Measurements from ENCODE around the gene MED27.
A peak's percentile ranks its signal among the peaks of the same experiment; 100 is the strongest.

Gene MED27

GRCh38 chr9:131999692-132000551 lies 79.7 kb downstream of the MED27 start:
- DNase-seq (ENCODE audit: low read depth in 2 of 2), result peak in 1 of 2 experiments; percentile 26

DNA sequence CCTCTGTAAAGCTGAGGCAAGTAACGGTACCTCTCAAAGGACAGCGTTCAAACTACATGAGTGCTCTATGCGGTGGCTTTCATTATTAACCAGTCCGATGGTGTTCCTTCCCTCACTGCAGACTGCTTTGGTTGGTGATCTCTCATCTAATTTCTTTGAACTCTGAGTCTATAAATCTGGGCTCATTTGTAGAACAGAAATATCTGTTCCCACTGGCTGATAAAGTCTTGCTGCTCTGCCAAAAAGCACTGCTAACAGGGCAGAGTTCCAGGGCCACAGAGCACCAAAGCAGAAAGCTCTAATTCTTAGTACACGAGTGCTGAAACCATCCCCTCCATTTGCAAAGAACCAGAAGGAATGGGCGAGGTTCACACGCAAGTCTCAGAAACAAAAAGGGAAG lies 81.9 kb downstream of the MED27 start:
- no peak for DNase-seq (ENCODE audit: low read depth in 2 of 2)

GRCh38 chr9:131997076-131997475 lies 82.6 kb downstream of the MED27 start:
- no peak for DNase-seq (ENCODE audit: low read depth in 2 of 2)

DNA sequence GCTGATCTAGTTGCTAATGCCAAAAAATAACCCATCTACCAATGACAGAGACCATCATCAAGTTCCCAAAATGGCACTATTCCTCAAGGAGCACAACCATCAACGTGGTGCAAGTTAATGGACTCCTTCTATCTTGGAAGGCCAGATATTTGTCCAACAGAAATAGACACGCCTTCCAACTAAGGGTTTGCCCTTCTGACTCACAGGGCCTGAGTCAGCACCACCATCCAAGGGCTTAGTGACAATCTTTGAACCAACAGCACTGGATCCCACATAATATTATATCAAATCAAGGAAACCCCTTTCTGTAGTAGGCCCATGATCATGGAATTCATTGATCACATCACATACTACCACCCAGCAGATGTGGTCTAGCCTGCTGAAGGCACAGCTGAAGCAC lies 84.3 kb downstream of the MED27 start:
- no peak for DNase-seq (ENCODE audit: low read depth in 2 of 2)

DNA sequence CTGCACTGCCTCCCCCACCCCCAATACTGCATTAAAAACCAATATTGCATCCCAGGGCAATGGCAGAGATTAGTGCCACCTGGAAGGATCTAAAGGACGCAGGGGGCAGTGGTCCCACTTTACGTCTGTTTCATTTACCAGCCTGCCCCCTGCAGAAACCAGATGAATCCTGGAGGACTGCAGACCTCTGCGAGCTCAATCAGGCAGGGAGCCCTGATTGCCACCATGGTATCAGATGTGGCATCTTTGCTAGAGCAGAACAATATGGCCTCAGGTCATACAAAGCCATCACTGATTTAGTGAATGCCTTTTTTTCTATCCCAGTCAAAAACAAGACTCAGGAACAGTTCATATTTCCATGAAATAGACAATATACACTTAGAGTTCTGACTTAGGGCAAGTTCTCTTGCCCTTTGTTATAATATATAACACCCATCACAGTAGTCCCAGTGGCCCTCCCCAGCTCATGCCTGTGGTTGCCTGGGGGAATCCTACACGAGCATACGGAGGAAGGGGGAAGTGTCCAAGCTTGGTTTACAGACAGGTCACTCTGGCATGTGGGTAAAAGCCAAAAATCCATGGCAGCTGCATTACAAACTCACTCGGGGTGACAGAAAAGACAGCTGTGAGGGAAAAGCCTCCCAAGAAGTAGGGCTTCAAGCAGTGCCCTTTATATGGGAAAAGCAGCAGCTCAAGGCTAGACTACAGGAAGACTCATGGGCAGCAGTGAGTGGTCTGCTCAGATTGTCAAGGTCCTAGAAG lies 85.1 kb downstream of the MED27 start:
- DNase-seq (ENCODE audit: low read depth in 2 of 2), result no peak

DNA sequence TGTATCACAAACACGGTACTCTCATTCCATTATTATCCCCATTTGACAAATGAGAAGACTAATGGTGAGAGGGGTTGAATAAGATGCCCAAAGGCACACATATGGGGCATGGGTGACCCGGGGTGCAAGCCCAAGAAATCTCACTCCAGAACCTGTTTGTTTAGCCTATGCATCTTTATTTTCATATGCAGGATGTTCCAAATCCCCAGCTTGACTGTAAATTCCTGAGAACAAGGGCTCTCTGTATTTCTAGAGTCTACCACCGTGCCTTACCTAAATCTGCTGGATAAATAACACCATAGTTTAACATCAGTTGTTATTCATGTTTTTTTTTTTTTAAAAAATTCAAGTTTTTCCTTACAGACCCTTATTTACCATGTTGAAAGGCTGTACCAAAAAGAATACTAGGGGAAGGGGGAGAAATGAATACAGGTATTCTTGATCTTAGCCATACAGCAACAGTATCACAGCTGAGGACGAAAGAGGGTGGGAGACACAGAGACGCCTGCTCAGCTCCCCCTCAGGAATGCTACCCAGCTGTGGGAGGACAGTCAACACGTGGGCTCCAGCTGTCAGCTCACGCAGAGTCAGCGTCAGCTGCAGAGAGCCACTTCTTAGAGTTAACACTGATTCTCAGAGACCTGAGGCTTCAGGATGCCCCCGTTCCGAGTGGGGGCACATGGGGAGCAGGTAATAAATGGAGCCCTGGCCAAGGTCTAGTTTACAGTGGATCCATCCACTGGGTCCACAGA lies 86.6 kb downstream of the MED27 start:
- DNase-seq (ENCODE audit: low read depth in 2 of 2), result no peak

DNA sequence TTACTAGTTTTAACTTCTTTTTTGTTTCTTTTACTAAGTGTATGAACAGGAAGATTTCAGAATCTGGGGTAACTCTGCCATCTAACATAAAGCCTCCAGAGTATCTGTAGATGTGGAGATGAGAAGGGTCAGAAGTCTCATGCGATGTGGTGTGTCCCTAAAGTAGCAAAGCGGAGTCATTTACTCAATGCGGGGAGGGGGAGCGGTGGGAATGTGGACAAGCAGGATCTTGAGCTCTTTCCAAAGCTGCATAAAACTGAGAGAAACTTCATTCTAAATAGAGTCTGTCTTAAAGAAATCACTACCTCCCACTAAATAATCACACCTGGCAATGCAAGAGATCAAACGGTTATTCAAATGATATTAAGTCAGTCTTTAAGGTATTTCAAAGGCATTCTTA lies 92.4 kb downstream of the MED27 start:
- DNase-seq (ENCODE audit: low read depth in 2 of 2), result no peak

GRCh38 chr9:131986576-131986975 lies 93.1 kb downstream of the MED27 start:
- no peak for DNase-seq (ENCODE audit: low read depth in 2 of 2)

DNA sequence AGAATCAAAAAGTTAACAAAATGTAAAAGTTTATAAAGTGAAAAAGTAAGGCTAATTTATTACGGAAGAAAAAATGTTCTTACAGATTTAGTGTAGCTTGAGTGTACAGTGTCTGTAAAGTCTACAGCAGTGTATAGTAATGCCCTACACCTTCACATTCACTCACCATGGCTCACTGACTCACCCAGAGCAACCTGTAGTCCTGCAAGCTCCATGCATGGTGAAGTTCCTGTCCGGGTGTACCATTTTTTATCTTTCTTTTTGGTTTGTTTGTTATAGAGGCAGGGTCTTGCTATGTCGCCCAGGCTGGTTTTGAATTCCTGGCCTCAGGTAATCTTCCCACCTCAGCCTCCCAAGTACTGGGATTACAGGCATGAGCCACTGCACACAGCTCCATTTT lies 93.6 kb downstream of the MED27 start:
- DNase-seq (ENCODE audit: low read depth in 2 of 2), result no peak

DNA sequence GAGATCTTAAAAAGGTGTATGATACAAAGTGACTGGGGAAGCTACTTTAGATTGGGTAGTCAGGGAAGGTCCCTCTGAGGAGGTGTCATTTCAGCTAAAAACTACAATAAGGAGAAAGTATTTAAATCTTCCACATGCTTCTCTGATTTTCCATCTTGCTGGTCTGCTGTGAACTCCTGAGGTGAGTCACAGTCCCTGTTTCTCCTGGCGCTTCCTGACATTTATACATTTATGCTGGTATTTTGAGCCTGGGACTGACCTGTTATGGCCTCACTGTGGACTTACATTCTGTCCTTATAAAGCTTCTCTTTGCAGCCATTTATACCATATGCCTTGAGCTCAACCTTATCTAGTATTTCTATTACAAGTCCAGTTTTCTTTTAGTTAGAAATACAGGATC lies 95.1 kb downstream of the MED27 start:
- no peak for DNase-seq (ENCODE audit: low read depth in 2 of 2)

DNA sequence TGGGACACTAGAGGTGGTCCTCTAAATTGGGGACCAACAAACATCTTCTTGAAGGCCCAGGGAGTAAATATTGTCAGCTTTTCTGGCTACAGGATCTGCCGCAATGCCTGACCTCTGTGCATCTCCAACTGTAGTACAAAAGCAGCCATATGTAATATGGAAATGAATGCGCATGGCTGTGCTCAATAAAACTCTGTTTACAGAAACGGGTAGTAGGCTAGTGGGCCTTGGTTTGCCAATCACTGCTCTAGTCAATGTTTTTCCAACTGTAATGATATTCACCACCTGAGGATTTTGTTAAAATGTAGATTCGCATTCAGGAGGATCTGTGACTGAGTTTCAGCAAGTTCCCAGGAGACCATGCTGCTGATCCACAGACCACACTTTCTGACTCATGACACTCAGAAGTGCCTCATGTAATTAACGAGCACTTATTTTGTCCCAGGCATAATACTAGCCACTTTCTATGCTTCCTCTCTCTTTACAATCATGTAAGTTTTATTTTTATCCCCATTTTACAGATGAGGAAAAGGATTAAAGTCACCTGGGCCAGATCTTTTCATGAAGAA lies 96.9 kb downstream of the MED27 start:
- no peak for DNase-seq (ENCODE audit: low read depth in 2 of 2)

DNA sequence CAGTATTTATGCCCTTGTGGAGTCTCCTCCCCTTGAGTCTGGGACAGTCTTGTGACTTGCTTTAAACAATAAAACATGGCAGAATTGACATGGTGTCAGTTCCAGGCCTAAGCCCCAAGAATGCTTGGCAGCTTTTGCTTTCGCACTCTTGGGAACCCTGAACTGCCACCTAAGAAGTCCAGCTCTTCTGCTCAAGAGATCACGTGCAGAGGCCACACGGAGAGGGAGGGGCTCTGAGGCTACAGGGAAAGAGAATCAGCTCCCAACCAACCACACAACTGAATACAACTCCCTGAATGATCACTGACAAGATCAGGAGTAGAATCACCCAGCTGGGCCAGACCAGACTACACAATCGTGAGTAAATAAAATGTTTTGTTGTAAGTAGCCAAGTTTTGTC lies 97.6 kb downstream of the MED27 start:
- DNase-seq (ENCODE audit: low read depth in 2 of 2), result no peak

GRCh38 chr9:131981116-131981776 lies 98.4 kb downstream of the MED27 start:
- DNase-seq (ENCODE audit: low read depth in 2 of 2), result no peak

- DNase-seq (ENCODE audit: low read depth in 2 of 2), result no peak
Measured at GRCh38 chr9:131980267-131981016, 99.2 kb downstream of the MED27 start.

DNA sequence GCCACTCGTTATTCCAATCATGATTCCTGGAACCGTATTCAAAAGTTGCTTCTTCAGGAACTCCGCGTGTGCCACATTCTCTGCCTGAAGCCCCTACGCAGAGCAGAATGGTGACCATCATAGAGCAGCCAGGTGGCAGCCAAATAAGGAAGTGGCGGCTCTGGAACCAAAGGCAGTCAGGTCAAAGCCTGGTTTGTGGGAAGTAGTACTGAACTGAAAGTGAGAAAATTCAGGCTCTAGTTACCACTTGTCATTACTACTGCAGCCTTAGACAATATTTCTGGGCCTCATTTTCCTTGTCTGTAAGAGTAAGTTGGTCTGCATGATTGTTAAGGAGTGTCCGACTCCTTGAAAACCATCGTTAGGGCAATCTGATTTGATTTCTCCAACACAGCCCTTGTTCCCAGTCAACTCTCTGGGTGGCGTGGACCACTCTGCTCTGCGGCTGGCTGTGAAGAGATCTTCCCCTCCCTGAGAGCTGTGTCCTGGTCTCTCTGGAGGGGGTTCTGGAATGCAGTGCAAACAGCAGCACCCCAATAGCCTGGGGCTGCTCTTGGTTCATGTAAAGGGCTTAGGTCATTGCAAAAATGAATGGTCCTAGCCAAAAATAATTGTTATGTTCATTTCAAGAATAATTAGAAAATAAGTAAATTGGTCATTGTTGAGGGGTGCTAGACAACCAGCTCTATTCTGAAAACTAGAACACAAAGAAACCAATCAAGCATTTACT lies 102.4 kb downstream of the MED27 start:
- DNase-seq (ENCODE audit: low read depth in 2 of 2), result no peak

DNA sequence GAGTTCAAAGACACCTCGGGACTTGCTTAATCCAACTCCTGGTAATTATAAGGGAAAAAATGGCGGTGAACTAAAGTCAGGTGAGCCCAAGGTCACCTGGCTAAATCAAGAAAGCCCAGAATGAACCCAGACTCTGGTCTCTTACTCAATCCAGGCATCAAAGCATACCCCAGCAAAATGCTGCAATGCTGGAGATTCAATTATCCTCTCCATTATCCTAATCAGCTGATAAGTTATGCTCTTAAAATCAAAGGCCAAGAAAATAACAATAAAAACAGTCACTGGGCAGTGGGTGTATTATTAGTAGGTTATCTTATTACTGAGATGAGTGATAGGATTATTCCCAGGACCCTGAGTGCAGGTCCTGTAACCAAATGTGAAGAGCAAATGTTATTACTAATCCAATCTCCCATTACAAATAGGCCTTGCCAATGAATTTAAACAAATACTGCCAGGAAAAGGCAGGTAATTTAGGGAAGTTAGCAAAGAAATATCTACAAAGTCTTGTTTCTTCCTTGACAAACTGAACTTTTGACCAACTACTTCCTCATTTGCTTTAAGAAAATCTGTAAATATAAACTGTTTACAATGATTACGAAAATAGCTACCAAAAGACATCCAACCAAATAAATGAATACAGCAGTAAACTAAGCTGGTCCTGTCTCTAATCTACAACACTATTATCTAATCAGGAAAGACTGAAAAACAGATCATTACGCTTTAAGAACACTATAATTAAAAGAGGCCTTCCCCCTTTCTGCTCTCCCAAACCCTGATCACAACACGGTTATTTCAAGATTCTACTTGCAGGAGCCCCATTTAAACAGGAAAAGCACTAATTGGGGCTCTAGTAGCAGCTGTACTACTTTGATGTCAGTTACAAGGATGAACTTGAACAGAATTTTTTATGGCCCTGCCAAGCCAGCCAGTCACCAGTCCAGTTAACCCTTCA lies 103.2 kb downstream of the MED27 start:
- no peak for DNase-seq (ENCODE audit: low read depth in 2 of 2)

- no peak for DNase-seq (ENCODE audit: low read depth in 2 of 2)
Measured at GRCh38 chr9:131972889-131973288, 106.8 kb downstream of the MED27 start.

DNA sequence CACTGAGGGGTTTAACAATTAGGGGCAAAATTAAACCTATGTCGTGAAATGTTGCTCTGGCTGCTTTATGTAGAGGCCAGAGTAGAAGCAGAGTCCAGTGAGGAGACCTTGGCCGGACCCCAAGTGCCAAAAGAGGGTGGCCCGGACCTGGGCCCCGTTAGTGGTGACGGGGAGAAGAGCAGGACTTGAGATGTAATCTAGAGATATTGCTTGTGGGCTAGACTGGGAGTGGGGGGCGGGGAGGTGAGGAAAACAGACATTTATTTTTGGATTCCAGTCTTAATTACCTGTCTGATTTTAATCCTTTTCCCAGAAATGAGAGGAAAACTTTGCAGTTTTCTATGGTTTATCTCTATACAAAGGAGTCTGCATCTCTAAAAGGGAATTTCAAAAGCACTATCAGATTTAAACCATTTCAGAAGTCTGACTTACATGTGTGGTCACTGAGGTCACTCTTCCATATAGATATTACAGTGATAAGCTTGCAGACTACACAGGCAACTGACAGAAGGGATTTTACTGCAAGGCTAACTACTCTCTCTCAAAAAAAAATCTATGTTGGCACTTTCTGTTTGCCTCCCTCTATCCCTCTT lies 108.1 kb downstream of the MED27 start:
- no peak for DNase-seq (ENCODE audit: low read depth in 2 of 2)
